ENCODE data around the gene KCTD16. TPM values are rescaled to one million over a fixed set of nuclear protein-coding genes. Genes with fewer than 3 reads are reported as not detected.

KCTD16 gene
- total and polyA plus RNA-seq, 12 donors: 0.04 to 2.1 (median 0.48) TPM; not detected in 1

DNA sequence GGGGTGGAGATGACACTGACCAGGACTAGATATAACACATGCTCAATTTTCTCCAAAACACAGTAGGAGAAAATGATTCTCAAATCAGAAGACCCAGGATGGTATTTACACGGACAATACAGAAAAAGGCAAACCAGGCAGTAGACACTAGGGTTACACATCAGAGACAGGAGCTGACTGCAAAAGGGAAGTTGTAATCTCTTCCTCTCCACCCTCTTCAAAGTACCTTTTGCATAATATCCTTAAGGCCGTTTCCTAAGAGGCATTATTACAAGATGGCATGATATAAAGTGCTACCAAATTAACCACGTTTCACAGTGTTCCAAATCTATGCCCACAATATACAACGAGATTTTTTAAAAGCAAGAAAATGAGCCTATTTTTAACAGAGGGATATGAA lies 39.4 kb upstream of the KCTD16 start:
- H3K36me3 ChIP-seq (replicated peaks in 1 of 2): no peaks in the 10 kb centered on the region
- no peak overlapping the region for H3K27ac ChIP-seq
- intact Hi-C loops (cut with DNase I): no loop called here
- 56 to 68% (median 60%) methylated on average over 4 of the region's 4 CpGs for WGBS, 4 donors
- H3K4me3 ChIP-seq: no peak overlapping the region
- no peaks in the 10 kb centered on the region for H3K27me3 ChIP-seq
- H3K9me3 ChIP-seq (replicated peaks in 1 of 3): no peaks in the 10 kb centered on the region
- H3K4me1 ChIP-seq (replicated peaks in 1 of 2): no peaks in the 10 kb centered on the region
- DNase-seq: no peak
- TF ChIP-seq POLR2A (IDR thresholded peaks at IDR 0.05) (no peak), CTCF (IDR thresholded peaks at IDR 0.05) (no peak)

- H3K27me3 ChIP-seq: no peaks in the 10 kb centered on the region
- H3K36me3 ChIP-seq (replicated peaks in 1 of 2): no peaks in the 10 kb centered on the region
- 87 to 89% (median 88%) methylated on average over 4 of the region's 4 CpGs for WGBS, 4 donors
- no peak for DNase-seq
- no peak overlapping the region for H3K4me3 ChIP-seq
- no peaks in the 10 kb centered on the region for H3K9me3 ChIP-seq (replicated peaks in 1 of 3)
- intact Hi-C loops (cut with DNase I): no loop called here
- no peak overlapping the region for H3K27ac ChIP-seq
- TF ChIP-seq CTCF (IDR thresholded peaks at IDR 0.05) (no peak), POLR2A (IDR thresholded peaks at IDR 0.05) (no peak)
- H3K4me1 ChIP-seq (replicated peaks in 1 of 2): no peaks in the 10 kb centered on the region
These were observed 37.5 kb upstream of the KCTD16 start for GRCh38 chr5:144133050-144133633.

- no peak for DNase-seq
- H3K4me1 ChIP-seq (replicated peaks in 1 of 2): no peaks in the 10 kb centered on the region
- no peak overlapping the region for H3K4me3 ChIP-seq
- no peak overlapping the region for H3K27ac ChIP-seq
- intact Hi-C loops (cut with DNase I): no loop called here
- H3K9me3 ChIP-seq (replicated peaks in 1 of 3): no peaks in the 10 kb centered on the region
- whole genome bisulfite sequencing, 4 donors: 76 to 89% (median 79%) methylated on average over 2 of the region's 2 CpGs
- no peak for TF ChIP-seq CTCF (IDR thresholded peaks at IDR 0.05)
- no peaks in the 10 kb centered on the region for H3K36me3 ChIP-seq (replicated peaks in 1 of 2)
- no peaks in the 10 kb centered on the region for H3K27me3 ChIP-seq
These were observed 36.4 kb upstream of the KCTD16 start for GRCh38 chr5:144134194-144134826.

DNA sequence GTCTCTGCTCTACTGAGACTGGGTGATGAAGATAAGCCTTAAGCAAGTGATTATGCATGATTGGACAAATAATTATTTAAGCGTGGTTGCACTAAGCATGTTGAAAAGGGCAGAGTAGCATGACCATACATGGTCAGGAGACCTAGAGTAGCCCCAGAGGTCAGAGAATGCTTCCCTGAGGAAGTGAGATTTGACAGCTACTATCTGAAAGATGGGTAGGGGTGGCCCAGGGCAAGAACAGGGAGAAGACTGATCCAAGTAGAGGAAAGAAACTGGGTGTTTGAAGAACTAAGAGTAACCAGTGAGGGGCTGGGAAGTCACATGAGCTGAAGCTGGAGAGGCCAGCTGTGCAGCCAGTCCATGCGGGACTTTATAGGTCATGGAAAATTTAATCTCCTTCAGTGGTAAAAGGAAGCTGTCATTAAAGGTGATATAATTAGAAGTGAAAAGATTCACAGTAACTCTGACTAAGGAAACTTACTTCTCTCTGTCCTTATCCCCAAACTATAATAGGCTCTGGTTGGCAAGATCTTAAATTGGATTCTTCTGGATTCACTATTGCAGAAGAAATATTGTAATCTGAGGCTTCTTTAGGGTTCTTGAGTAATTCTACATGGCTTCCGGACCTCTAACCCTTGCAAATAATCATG lies 35.4 kb upstream of the KCTD16 start:
- Histone ChIP-seq H3K27ac (peak overlapping the region in 1 of 5 donors; percentile 6), H3K27me3 (no peaks in the 10 kb centered on the region), H3K9me3 (replicated peaks in 1 of 3) (no peaks in the 10 kb centered on the region), H3K36me3 (replicated peaks in 1 of 2) (no peaks in the 10 kb centered on the region), H3K4me3 (no peak overlapping the region), H3K4me1 (replicated peaks in 1 of 2) (no peaks in the 10 kb centered on the region)
- TF ChIP-seq CTCF (IDR thresholded peaks at IDR 0.05) (no peak), POLR2A (IDR thresholded peaks at IDR 0.05) (no peak)
- peak in 5 of 7 donors; percentile 2 to 55 (median 17) for DNase-seq
- 47 to 65% (median 60%) methylated on average over 3 of the region's 3 CpGs for WGBS, 4 donors
- intact Hi-C loops (cut with DNase I): no loop called here
